HG03025 (cell line): ENCODE measurements around the gene DGCR6L.
"Not testable (repeated sequence)": the region's sequence is repeated elsewhere in the genome, so short reads cannot be mapped to it uniquely, and the experiment has no call there.

Source experiments
- ATAC-seq: cut with Tn5 transposase; IDR thresholded peaks from one replicate; pipeline ENCODE4 v1.9.1; 2021; ENCODE audit warnings: mild to moderate bottlenecking, moderate library complexity; ENCODE audit not compliant: unreplicated experiment, low FRiP score

DGCR6L gene

DNA sequence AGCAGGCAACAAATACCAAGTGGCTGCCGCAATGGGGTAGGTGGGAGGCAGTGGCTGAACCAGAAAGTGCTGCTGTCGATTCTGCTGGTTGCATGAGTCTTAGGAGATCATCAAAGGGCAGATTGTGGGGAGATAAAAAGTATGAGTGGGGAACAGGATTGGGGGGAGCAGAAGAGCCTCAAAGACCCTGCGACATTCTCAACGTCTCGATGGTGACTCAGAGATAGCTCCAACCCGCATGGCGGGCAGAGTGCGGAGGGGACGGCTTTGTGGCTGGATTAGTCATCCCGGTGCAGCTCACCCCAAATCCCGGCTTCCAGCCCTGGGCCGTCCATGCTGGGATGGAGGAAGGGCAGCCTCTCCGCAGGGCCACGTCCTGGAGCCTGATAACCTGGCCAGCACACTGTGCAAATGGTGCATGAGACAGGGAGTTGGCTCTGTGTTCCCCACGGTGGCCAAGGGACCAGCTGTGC is 40.2 kb downstream of the DGCR6L start:
- ATAC-seq = no peak

GRCh38 chr22:20278726-20279490 is 41.0 kb downstream of the DGCR6L start:
- ATAC-seq = not testable (repeated sequence)

GRCh38 chr22:20277936-20278635 is 41.8 kb downstream of the DGCR6L start:
- not testable (repeated sequence) for ATAC-seq

- ATAC-seq = no peak
Observed at GRCh38 chr22:20276468-20276867, 43.4 kb downstream of the DGCR6L start.

- no peak for ATAC-seq
Observed at GRCh38 chr22:20275836-20276235, 44.0 kb downstream of the DGCR6L start.

DNA sequence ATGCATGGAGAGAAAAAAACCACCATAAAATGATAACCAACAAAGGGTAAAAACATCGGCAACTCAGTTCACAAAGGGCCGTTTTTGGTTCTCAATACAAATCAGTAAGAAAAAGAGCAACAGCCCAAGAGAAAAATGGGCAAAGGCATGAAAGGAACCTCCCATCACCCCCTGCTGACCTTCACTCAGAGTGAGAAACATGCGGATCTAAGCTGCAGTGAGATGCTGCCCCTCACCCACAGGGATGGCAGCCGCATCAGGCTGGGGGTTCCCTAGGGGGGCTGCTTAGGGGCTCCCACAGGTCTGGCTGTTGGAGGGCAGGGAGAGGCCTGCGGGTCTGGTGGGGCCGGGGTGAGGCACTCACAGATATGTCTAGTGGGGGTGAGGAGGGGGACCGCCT is 44.5 kb downstream of the DGCR6L start:
- not testable (repeated sequence) for ATAC-seq

DNA sequence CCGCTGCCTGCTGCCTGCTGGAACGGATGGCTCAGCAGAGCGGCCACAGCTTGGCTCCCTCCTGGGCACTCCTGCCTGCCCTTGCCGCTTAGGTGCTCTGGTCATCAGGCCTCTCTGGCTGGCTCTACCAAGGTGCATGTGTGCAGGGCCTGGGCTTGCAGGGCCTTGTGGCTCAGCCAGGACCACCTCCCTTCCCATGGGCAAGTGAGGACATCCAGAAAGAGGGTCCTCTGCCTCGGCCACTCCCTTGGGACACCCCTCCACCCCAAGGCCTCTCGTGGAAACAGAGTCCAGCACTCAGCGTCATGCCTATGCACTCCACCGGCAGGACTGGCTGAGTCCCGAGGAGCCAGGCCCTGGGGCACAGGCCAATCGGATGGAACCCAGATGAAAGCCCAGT is 45.5 kb downstream of the DGCR6L start:
- not testable (repeated sequence) for ATAC-seq

DNA sequence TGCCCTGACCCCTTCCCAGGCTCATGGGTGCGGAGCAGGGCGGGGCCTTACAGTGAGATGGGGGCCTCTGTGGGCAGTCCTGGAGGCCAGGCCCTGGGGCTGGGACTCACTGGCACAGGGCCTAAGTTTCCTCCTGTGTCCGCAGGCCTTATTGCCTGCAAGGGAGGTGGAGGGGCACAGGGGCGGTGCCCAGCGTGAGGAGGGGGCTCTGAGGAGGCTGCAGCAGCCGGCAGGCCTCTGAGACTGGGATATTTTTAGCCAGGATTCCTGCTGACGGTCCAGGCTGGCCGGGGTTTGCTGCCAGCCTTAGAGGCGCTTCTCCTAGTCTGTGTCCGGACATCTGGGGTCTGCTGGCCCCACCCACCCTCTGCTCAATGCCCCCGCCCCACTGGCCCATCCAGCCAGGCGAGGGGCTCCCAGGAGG is 46.1 kb downstream of the DGCR6L start:
- ATAC-seq = no peak

GRCh38 chr22:20272700-20273099 is 47.2 kb downstream of the DGCR6L start:
- no peak for ATAC-seq

DNA sequence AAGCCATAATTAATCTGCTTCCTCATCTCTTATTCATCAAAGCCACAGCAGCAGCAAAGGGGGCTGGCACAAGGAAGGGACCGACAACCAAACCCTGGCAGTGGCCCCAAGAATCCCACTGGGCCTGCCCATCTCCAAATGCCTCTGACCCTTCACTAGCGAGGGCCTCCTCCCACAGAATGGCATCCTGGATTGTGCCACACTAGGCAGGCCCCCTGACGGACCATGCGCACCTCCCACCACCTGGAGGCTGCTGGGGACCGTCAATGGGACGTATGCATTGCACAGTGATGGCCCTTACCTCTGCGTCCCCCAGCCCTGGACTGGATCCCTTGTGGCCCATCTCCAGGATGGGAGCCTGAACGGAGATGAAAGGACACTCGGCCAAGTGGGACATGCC is 47.7 kb downstream of the DGCR6L start:
- ATAC-seq = no peak

DNA sequence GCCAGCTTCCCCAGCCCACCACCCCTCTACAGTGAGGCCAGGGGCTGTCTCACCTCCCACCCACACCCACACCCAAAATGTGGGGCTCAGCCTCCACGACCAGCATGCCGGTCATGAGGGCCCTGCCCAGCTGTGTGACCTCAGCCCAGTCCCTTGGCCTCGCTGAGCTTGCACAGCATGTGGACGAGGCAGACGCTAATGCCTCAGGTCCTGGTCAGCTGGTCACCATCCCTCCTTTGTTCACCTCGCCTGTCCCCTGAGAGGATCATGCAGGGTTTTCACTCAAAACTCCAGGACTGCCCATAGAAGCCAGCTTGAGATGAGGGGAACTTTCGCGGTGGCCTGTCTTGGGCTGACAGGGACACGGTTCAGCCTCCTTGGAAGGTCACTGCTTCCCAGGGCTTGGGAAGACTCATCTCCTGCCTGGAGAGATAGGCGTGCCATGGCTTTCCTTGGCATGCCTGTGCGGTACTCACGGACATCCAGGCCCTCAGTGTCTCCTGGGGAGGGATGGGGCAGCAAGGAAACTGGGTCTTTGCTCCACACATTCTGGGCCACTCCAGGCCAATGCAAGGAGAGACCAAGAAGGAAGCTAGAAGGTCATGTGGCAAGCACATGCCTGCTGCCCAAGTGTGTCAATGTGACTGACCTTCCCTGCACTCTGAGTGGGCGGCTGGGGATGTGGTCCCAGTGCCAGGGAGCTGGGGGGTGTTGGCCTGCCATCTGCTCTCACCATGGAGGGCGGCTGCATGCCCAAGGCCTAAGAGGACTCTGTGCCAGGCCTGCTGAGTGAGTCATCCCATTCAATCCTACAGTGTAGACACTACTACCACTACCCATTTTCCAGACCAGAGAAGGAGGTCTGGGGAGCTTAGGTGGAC is 48.5 kb downstream of the DGCR6L start:
- no peak for ATAC-seq

DNA sequence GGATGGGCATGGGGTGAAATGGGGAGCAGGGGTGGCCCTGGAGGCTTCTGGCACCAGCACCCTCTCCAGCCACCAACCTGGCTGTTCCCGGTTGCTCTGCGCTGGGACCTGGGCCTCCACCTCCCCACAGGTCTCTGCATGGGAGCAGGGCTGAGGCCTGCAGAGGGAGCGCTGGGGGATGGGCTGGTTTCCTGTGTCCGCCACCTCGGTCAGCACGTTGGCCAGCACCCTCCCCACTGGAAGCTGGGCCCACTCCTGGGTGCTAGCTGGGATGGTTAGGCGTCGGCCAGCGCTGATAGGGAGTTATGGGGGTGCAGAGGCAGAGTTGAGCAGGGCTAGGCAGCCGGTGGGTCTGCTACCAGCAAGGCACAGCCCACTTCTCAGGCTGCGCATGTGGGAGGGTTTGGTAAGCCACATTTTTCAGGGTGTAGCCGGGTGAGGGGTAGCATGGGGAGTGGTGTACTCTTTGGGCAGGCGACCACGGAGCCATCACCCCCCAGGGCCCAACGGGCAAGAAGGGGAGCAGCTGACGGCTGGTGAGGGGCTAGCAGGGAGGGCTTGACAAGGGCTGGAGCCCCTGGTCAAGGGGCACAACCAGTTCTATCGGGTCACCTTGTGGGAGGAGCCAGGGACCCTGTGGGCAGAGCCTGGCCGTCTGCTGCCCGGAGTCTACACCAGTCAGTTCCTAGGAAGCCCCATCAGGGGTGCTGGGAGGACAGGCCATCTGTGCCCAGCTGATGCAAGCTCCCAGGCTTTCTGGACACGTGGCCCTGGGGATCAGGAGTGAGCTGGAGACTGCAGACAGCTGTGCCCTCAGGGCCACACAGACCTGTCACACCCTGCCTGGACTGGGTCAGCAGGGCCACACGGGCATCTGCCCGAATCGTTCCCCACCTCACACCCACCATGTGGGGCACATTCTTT is 49.4 kb downstream of the DGCR6L start:
- not testable (repeated sequence) for ATAC-seq

GRCh38 chr22:20269673-20270072 is 50.2 kb downstream of the DGCR6L start:
- ATAC-seq = not testable (repeated sequence)

GRCh38 chr22:20269201-20269600 is 50.7 kb downstream of the DGCR6L start:
- ATAC-seq = not testable (repeated sequence)

DNA sequence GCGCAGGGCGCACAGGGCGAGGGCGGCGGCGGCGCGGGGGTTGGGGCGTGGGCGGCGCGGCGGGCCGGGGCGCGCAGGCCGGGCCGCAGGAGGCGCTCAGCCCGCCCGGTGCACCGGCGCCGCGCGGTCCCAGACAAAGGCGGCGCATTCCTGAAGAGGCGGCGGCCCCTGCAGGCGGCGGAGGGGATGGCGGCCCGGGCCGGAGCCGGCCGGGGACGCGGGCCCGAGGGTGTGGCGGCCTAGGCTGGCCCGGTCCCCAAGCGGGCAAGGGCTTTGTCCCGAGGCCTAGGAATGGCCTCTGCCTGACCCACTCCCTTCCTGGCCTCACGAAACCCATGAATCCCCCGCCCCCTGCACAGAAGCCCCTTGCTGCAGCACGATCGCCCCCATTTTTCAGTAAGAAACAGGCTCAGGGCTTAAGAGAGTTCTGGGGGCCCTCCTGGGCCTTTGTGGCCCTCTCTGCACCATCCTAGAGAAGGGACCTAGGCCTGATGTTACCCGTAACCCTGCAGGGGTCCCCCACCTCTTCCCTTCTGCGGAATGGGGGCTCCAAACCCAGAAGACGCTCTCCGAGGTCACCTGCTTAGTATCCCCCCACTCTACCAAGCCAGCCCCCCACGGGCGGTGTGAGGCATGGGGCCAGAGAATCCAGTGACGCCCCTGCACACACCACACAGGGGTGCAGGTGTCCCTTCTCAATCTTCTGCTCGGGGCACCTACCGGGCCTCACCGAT is 51.4 kb downstream of the DGCR6L start, which contains the start of gene RTN4R:
RTN4R (minus strand) TSS at position 40 of the 734 bp plus-strand sequence. CDS start 226 bp downstream, outside the sequence.
- no peak for ATAC-seq

GRCh38 chr22:20267441-20268278 is 52.2 kb downstream of the DGCR6L start:
- ATAC-seq = no peak

GRCh38 chr22:20266667-20267440 is 53.0 kb downstream of the DGCR6L start:
- not testable (repeated sequence) for ATAC-seq
